CD8-positive, alpha-beta memory T cell (primary cell): ENCODE data around the gene DUSP16. TPM values are rescaled to one million over a fixed set of nuclear protein-coding genes. Genes with fewer than 3 reads are reported as not detected.

ENCODE experiments used
- polyA plus RNA-seq: library from polyadenylated mRNA; unstranded; fragments of 300-500 nt; fragmentation: Illumina TruSeq; gene quantifications from one replicate; pipeline ENCODE4 v1.2.3, GENCODE V29; 2021
- total RNA-seq, 2 experiments: library from RNA; stranded (reverse); gene quantifications; one replicate each; pipeline ENCODE4 v1.2.3, GENCODE V29; 2021

The DUSP16 gene
- total and polyA plus RNA-seq, 3 experiments from 2014 or later, result 10.3 to 41.2 (median 37.5) TPM

Other genes with a start within 250 kb of the DUSP16 start
- under 1 TPM; 0.31 to 0.42 TPM for gene MANSC1, start 212.6 kb downstream of the DUSP16 start, total RNA-seq
- gene MANSC1, start 212.6 kb downstream of the DUSP16 start, polyA plus RNA-seq, result 0.49 TPM
- gene BORCS5, start 205.8 kb downstream of the DUSP16 start, total RNA-seq, result 10 to 100 TPM; 36.4 to 39.7 TPM
- 22.0 TPM for gene BORCS5, start 205.8 kb downstream of the DUSP16 start, polyA plus RNA-seq
- gene CREBL2, start 49.0 kb upstream of the DUSP16 start, total RNA-seq, result 10 to 100 TPM; 21.2 to 23.2 TPM
- 50.2 TPM for gene CREBL2, start 49.0 kb upstream of the DUSP16 start, polyA plus RNA-seq
- 1 to 10 TPM; 9.1 TPM for gene GPR19, start 133.3 kb upstream of the DUSP16 start, total RNA-seq
- 1.3 TPM for gene GPR19, start 133.3 kb upstream of the DUSP16 start, polyA plus RNA-seq
- 10 to 100 TPM; 47.1 to 48.7 TPM for gene CDKN1B, start 154.5 kb upstream of the DUSP16 start, total RNA-seq
- 10.0 TPM for gene CDKN1B, start 154.5 kb upstream of the DUSP16 start, polyA plus RNA-seq
- 1 to 10 TPM; 2.7 TPM for gene APOLD1, start 222.8 kb upstream of the DUSP16 start, total RNA-seq
- 0.68 TPM for gene APOLD1, start 222.8 kb upstream of the DUSP16 start, polyA plus RNA-seq